AG09319 (cell line): ENCODE data around the gene NPIPB6.

Experiments used
- DNase-seq: peaks from one replicate; pipeline ENCODE4 v3.0.0-alpha.2; 2010; ENCODE audit warnings: low read depth; ENCODE audit errors: extremely low read depth
- TF ChIP-seq, protein P1 (sequence below): IDR thresholded peaks from 2 replicates; pipeline ENCODE4 v1.5.1; 2011; ENCODE audit warnings: low read depth, mild to moderate bottlenecking, inconsistent platforms, low read length, moderate library complexity

NPIPB6 gene

GRCh38 chr16:28301154-28301553 is 62.2 kb downstream of the NPIPB6 start:
- no peak for DNase-seq
- TF ChIP-seq, protein P1, sequence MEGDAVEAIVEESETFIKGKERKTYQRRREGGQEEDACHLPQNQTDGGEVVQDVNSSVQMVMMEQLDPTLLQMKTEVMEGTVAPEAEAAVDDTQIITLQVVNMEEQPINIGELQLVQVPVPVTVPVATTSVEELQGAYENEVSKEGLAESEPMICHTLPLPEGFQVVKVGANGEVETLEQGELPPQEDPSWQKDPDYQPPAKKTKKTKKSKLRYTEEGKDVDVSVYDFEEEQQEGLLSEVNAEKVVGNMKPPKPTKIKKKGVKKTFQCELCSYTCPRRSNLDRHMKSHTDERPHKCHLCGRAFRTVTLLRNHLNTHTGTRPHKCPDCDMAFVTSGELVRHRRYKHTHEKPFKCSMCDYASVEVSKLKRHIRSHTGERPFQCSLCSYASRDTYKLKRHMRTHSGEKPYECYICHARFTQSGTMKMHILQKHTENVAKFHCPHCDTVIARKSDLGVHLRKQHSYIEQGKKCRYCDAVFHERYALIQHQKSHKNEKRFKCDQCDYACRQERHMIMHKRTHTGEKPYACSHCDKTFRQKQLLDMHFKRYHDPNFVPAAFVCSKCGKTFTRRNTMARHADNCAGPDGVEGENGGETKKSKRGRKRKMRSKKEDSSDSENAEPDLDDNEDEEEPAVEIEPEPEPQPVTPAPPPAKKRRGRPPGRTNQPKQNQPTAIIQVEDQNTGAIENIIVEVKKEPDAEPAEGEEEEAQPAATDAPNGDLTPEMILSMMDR: no peak

- TF ChIP-seq, protein P1: no peak
- DNase-seq: no peak
Measured at GRCh38 chr16:28300327-28300726, 63.0 kb downstream of the NPIPB6 start.

DNA sequence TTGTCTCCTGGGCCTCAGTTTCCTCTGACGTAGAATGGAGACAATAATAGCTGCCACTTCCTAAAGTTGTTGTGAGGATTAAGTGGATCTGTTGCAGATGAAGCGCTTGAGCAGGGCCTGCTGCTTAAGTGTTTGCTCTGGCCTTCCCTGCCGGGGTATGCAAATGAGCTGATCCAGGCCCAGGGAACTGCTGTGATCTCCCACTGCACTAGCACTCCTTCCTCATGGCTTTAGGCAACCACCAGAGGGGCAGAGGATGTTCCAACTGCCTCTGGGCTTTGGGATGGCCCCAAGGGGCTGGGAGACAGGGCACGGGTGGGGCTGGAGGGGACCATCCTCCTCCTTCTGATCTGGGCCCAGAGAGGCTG is 64.8 kb downstream of the NPIPB6 start:
- no peak for DNase-seq
- TF ChIP-seq, protein P1: no peak

- no peak for DNase-seq
- TF ChIP-seq, protein P1: no peak
Measured at GRCh38 chr16:28297784-28298510, 65.4 kb downstream of the NPIPB6 start.

DNA sequence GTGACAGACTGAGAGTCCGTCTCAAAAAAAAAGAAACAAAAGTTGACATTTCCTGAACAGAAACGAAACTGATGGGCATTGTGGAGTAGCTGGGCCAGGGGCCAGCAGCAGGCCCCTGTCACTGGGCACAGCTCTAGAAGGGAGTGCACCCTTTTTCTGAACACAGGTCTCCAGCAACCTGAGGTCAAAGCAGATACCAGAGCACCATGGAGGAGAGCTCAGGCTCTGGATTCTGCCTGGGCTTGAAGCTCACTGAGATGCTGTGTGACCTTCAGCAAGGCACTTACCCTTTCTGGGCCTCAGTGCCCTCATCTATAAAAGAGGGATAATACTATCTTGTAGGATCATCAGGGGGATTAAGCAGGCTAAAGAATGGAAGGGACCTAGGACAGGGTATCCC is 66.0 kb downstream of the NPIPB6 start:
- TF ChIP-seq, protein P1: no peak
- DNase-seq: no peak

- DNase-seq: no peak
- TF ChIP-seq, protein P1: no peak
Measured at GRCh38 chr16:28295276-28295675, 68.0 kb downstream of the NPIPB6 start.

GRCh38 chr16:28294201-28294600 is 69.1 kb downstream of the NPIPB6 start:
- TF ChIP-seq, protein P1: no peak
- no peak for DNase-seq
